SK-N-SH (cell line): ENCODE results near the gene ZFP62. TPM values are rescaled to one million over a fixed set of nuclear protein-coding genes. Genes with fewer than 3 reads are reported as not detected.

Experiments used
- CTCF ChIA-PET: fragments of 300-600, 350-600 bp; formaldehyde crosslinking; extraction: SDS; loops from one replicate; lab custom pipeline; 2021; lab: Yijun Ruan, JAX
- POLR2A ChIA-PET: fragments of 350-600 bp; sonication (Branson Sonifier 250); formaldehyde crosslinking; extraction: SDS; loops from one replicate; lab custom pipeline; 2020; ENCODE audit warnings: antibody characterized with exemption, inconsistent platforms; lab: Yijun Ruan, JAX
- DNase-seq: peaks from one replicate; pipeline ENCODE4 v3.0.0; 2012
- H2AFZ ChIP-seq: fragments of 200-600 bp; sonication (generic); 2 replicates; pipeline ENCODE4 v1.8.1; 2016; ENCODE audit warnings: antibody characterized with exemption, mild to moderate bottlenecking, low read depth
- H3F3A ChIP-seq: fragments of 200-600 bp; sonication (generic); replicated peaks from 2 replicates; pipeline ENCODE3; 2016; ENCODE audit warnings: antibody characterized with exemption, mild to moderate bottlenecking; ENCODE audit not compliant: insufficient read depth
- H3K27ac ChIP-seq, 2 experiments: fragments of 200-500 bp in 1 of 2; fragments of 200-600 bp in 1 of 2; sonication (Bioruptor generic) in 1 of 2; sonication (generic), shearing (Covaris generic) in 1 of 2; 2 replicates each; pipeline versions ENCODE4 v1.5.1 to v1.6.1; 2014 to 2016; ENCODE audit warnings: low read depth in 2 of 2, inconsistent platforms in 1 of 2, low read length in 1 of 2, mild to moderate bottlenecking in 1 of 2, mixed read lengths in 1 of 2
- H3K27me3 ChIP-seq: fragments of 200-600 bp; sonication (generic), shearing (Covaris generic); 2 replicates; pipeline ENCODE4 v1.6.1; 2016; ENCODE audit warnings: mixed run types; ENCODE audit not compliant: insufficient read depth
- H3K36me3 ChIP-seq, 2 experiments: fragments of 200-500 bp in 1 of 2; fragments of 200-600 bp in 1 of 2; sonication (Bioruptor generic) in 1 of 2; sonication (generic) in 1 of 2; replicated peaks in 1 of 2; 2 replicates each; pipeline versions ENCODE3 to v1.5.1; 2014 to 2016; ENCODE audit warnings: low read length in 1 of 2, mild to moderate bottlenecking in 1 of 2; ENCODE audit not compliant: insufficient read depth in 2 of 2, control insufficient read depth in 1 of 2
- H3K4me1 ChIP-seq, 2 experiments: fragments of 200-500 bp in 1 of 2; fragments of 200-600 bp in 1 of 2; sonication (Bioruptor generic) in 1 of 2; sonication (generic), shearing (Covaris generic) in 1 of 2; 2 replicates each; pipeline versions ENCODE4 v1.5.1 to v1.6.1; 2014 to 2016; ENCODE audit warnings: low read depth in 1 of 2, low read length in 1 of 2, mixed run types in 1 of 2; ENCODE audit not compliant: insufficient read depth in 2 of 2, control insufficient read depth in 1 of 2
- H3K4me2 ChIP-seq: fragments of 200-600 bp; sonication (generic), shearing (Covaris generic); 2 replicates; pipeline ENCODE4 v1.6.1; 2017; ENCODE audit warnings: mixed run types
- H3K4me3 ChIP-seq, 2 experiments: fragments of 200-500 bp in 1 of 2; fragments of 200-600 bp in 1 of 2; sonication (Bioruptor generic) in 1 of 2; sonication (generic), shearing (Covaris generic) in 1 of 2; 2 replicates each; pipeline versions ENCODE4 v1.5.1 to v1.8.1; 2014 to 2016; ENCODE audit warnings: low read depth in 2 of 2, inconsistent platforms in 1 of 2, low read length in 1 of 2, mild to moderate bottlenecking in 1 of 2, mixed read lengths in 1 of 2, moderate library complexity in 1 of 2
- H3K79me2 ChIP-seq: fragments of 200-600 bp; sonication (generic); 2 replicates; pipeline ENCODE4 v1.8.1; 2017; ENCODE audit warnings: mild to moderate bottlenecking; ENCODE audit not compliant: insufficient read depth
- H3K9ac ChIP-seq: fragments of 200-600 bp; sonication (generic); 2 replicates; pipeline ENCODE4 v1.6.1; 2017; ENCODE audit warnings: mixed run types
- H3K9me2 ChIP-seq: fragments of 200-600 bp; sonication (generic); 2 replicates; pipeline ENCODE4 v1.6.1; 2017; ENCODE audit warnings: mixed run types
- H3K9me3 ChIP-seq: fragments of 200-600 bp; sonication (generic); 2 replicates; pipeline ENCODE4 v1.6.1; 2017; ENCODE audit warnings: mixed run types, mild to moderate bottlenecking, moderate library complexity
- H4K20me1 ChIP-seq: fragments of 200-600 bp; sonication (generic); 2 replicates; pipeline ENCODE4 v1.6.1; 2017; ENCODE audit warnings: mild to moderate bottlenecking, mixed run types; ENCODE audit not compliant: insufficient read depth
- CHD2 ChIP-seq: fragments of 150-350 bp; IDR thresholded peaks from 2 replicates; pipeline ENCODE4 v1.6.1; 2018; ENCODE audit warnings: low read length; ENCODE audit not compliant: partially characterized antibody
- CTCF ChIP-seq: fragments of 200-600 bp; sonication (generic); IDR thresholded peaks from 2 replicates; pipeline ENCODE4 v1.6.1; 2017; ENCODE audit warnings: antibody characterized with exemption, mild to moderate bottlenecking, moderate library complexity
- EP300 ChIP-seq, 2 experiments: IDR thresholded peaks; 2 replicates each; pipeline versions ENCODE4 v1.4.0 to v1.6.1; 2012; ENCODE audit warnings: borderline replicate concordance in 1 of 2, low read depth in 1 of 2, low read length in 1 of 2
- EZH2phosphoT487 ChIP-seq: fragments of 200-600 bp; sonication (generic); IDR thresholded peaks from 2 replicates; pipeline ENCODE4 v1.6.1; 2017; ENCODE audit warnings: low read depth, mixed run types, mild to moderate bottlenecking, antibody characterized with exemption, moderate library complexity, borderline replicate concordance
- FOSL2 ChIP-seq: IDR thresholded peaks from 2 replicates; pipeline ENCODE4 v1.4.0; 2012; ENCODE audit warnings: low read depth, mild to moderate bottlenecking, moderate library complexity, borderline replicate concordance
- FOXM1 ChIP-seq: IDR thresholded peaks from 2 replicates; pipeline ENCODE4 v1.4.0; 2012; ENCODE audit warnings: low read depth, mild to moderate bottlenecking
- GABPA ChIP-seq: IDR thresholded peaks from 2 replicates; pipeline ENCODE4 v1.4.0; 2012; ENCODE audit warnings: low read depth, mild to moderate bottlenecking
- MEF2A ChIP-seq: IDR thresholded peaks from 2 replicates; pipeline ENCODE4 v1.4.0; 2012; ENCODE audit warnings: low read depth, borderline replicate concordance
- NFIC ChIP-seq: IDR thresholded peaks from 2 replicates; pipeline ENCODE4 v1.4.0; 2012; ENCODE audit warnings: borderline replicate concordance
- NRF1 ChIP-seq: IDR thresholded peaks from 2 replicates; pipeline ENCODE4 v1.6.1; 2012; ENCODE audit warnings: low read depth, mild to moderate bottlenecking, low read length
- POLR2AphosphoS5 ChIP-seq: IDR thresholded peaks from 2 replicates; pipeline ENCODE4 v1.6.1; 2012; ENCODE audit warnings: low read depth, low read length
- RAD21 ChIP-seq: IDR thresholded peaks from 2 replicates; pipeline ENCODE4 v1.6.1; 2012; ENCODE audit warnings: mild to moderate bottlenecking, low read length
- RCOR1 ChIP-seq: fragments of 150-350 bp; IDR thresholded peaks from 2 replicates; pipeline ENCODE4 v1.6.1; 2017; ENCODE audit warnings: antibody characterized with exemption, low read length
- RXRA ChIP-seq: IDR thresholded peaks from 2 replicates; pipeline ENCODE4 v1.4.0; 2012; ENCODE audit warnings: low read depth, mild to moderate bottlenecking, borderline replicate concordance
- TAF1 ChIP-seq: IDR thresholded peaks from 2 replicates; pipeline ENCODE4 v1.6.1; 2012; ENCODE audit warnings: low read depth, mild to moderate bottlenecking, low read length, moderate library complexity, borderline replicate concordance
- TCF12 ChIP-seq: IDR thresholded peaks from 2 replicates; pipeline ENCODE4 v1.4.0; 2012
- TEAD4 ChIP-seq: IDR thresholded peaks from 2 replicates; pipeline ENCODE4 v1.4.0; 2012; ENCODE audit warnings: mild to moderate bottlenecking, borderline replicate concordance; ENCODE audit not compliant: insufficient read depth
- USF1 ChIP-seq: IDR thresholded peaks from 2 replicates; pipeline ENCODE4 v1.4.0; 2012; ENCODE audit warnings: low read depth, borderline replicate concordance
- WGBS: methylation state at CpG from one replicate; pipeline ENCODE4 v1.1.6; 2017; ENCODE audit warnings: low lambda C conversion rate; 5-methylcytosine and 5-hydroxymethylcytosine counted together
- polyA plus RNA-seq, 3 experiments: library from polyadenylated mRNA; depleted of rRNA; stranded (reverse); fragments of >200 nt; gene quantifications; 2 replicates each; pipeline ENCODE4 v1.2.3, GENCODE V29; 2012
- TF ChIP-seq, protein P1 (sequence below): IDR thresholded peaks from 2 replicates; pipeline ENCODE4 v1.4.0; 2012; ENCODE audit warnings: low read depth, borderline replicate concordance

Gene ZFP62
- polyA plus RNA-seq, 1 of the 3 experiments (the other 2 are of a cell fraction) = 6.0 TPM

- CTCF ChIA-PET = interaction anchor here (0.7 to 1.6 kb wide), 3 partner anchors 18 to 27 kb away, joined by 3 to 4 read pairs (median 3); no protein-coding TSS in a partner anchor
- H3K9me2 ChIP-seq = no peaks in the 10 kb centered on the region
- H3K27ac ChIP-seq = peak overlapping the region; percentile 91 to 100
- peak overlapping the region; percentile 79 to 81 for H3K4me3 ChIP-seq
- no peak for DNase-seq
- peaks cover 4 to 38% of the 10 kb centered on the region in 2 experiments; a peak in 3 of 4 replicates for H3K4me1 ChIP-seq
- no peaks in the 10 kb centered on the region for H3K9me3 ChIP-seq
- peak overlapping the region; percentile 86 for H3K9ac ChIP-seq
- WGBS = 27% methylated on average over 18 of the region's 30 CpGs
- no peaks in the 10 kb centered on the region for H3F3A ChIP-seq
- H2AFZ ChIP-seq = peak overlapping the region; percentile 87
- peak overlapping the region; percentile 87 for H3K4me2 ChIP-seq
- POLR2A ChIA-PET = interaction anchor here (0.5 to 2.0 kb wide), 4 partner anchors 9 to 50 kb away, joined by 3 to 10 read pairs (median 4); partner anchors contain the start of genes MGAT1 and ZFP62
- H3K79me2 ChIP-seq = peaks cover 33% of the 10 kb centered on the region
- TF ChIP-seq FOXM1 (no peak), USF1 (no peak), TCF12 (no peak), EP300 (IDR thresholded peaks at IDR 0.05; ENCODE audit: borderline replicate concordance in 1 of 2, low read depth in 1 of 2, low read length in 1 of 2) (no peak), FOSL2 (no peak), NFIC (no peak), RCOR1 (no peak), CHD2 (no peak), RXRA (no peak), GABPA (no peak)
- TF ChIP-seq, protein P1, sequence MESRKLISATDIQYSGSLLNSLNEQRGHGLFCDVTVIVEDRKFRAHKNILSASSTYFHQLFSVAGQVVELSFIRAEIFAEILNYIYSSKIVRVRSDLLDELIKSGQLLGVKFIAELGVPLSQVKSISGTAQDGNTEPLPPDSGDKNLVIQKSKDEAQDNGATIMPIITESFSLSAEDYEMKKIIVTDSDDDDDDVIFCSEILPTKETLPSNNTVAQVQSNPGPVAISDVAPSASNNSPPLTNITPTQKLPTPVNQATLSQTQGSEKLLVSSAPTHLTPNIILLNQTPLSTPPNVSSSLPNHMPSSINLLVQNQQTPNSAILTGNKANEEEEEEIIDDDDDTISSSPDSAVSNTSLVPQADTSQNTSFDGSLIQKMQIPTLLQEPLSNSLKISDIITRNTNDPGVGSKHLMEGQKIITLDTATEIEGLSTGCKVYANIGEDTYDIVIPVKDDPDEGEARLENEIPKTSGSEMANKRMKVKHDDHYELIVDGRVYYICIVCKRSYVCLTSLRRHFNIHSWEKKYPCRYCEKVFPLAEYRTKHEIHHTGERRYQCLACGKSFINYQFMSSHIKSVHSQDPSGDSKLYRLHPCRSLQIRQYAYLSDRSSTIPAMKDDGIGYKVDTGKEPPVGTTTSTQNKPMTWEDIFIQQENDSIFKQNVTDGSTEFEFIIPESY = no peak
- H3K36me3 ChIP-seq = peaks cover 0 to 3% of the 10 kb centered on the region in 2 experiments
- no peaks in the 10 kb centered on the region for H3K27me3 ChIP-seq
- no peaks in the 10 kb centered on the region for H4K20me1 ChIP-seq
Observed at GRCh38 chr5:180810959-180811622, 50.0 kb downstream of the ZFP62 start.

GRCh38 chr5:180810210-180810958 is 50.7 kb downstream of the ZFP62 start:
- ChIA-PET POLR2A (interaction anchor here (0.5 to 2.0 kb wide), 5 partner anchors 8 to 51 kb away, joined by 3 to 10 read pairs (median 3); partner anchors contain the start of genes MGAT1 and ZFP62), CTCF (interaction anchor here (0.7 to 1.6 kb wide), 2 partner anchors 17 to 21 kb away, joined by 3 to 4 read pairs; no protein-coding TSS in a partner anchor)
- Histone ChIP-seq H3K4me1 (peaks cover 4 to 39% of the 10 kb centered on the region in 2 experiments; a peak in 3 of 4 replicates), H4K20me1 (no peaks in the 10 kb centered on the region), H3K36me3 (peaks cover 0 to 3% of the 10 kb centered on the region in 2 experiments), H3K9me3 (no peaks in the 10 kb centered on the region), H3K9ac (peak overlapping the region; percentile 86), H3K79me2 (peaks cover 39% of the 10 kb centered on the region), H3K27ac (peak overlapping the region; percentile 91 to 100), H3K4me3 (peak overlapping the region; percentile 79 to 81), H3K9me2 (no peaks in the 10 kb centered on the region), H3F3A (no peaks in the 10 kb centered on the region), H3K27me3 (no peaks in the 10 kb centered on the region), H2AFZ (peak overlapping the region; percentile 87), H3K4me2 (peak overlapping the region; percentile 87)
- whole genome bisulfite sequencing = under 1% methylated on average over 28 of the region's 66 CpGs
- DNase-seq = peak; percentile 98
- TF ChIP-seq CTCF (no peak), RAD21 (no peak), EZH2phosphoT487 (no peak), TAF1 (peak; percentile 78), POLR2AphosphoS5 (peak; percentile 82; the same call in 1 of the 2 replicates), TEAD4 (no peak), NRF1 (peak; percentile 81), MEF2A (no peak), TCF12 (peak; percentile 28; the same call in 1 of the 2 replicates)
